ENCODE data around the gene PHF2. TPM values are rescaled to one million over a fixed set of nuclear protein-coding genes. Genes with fewer than 3 reads are reported as not detected.

Gene PHF2
- total RNA-seq, 1 donor from 2014 or later, result 27.4 TPM

GRCh38 chr9:93690618-93691017, 114.2 kb downstream of the PHF2 start:
- Histone ChIP-seq H3K4me3 (no peak overlapping the region), H3K4me1 (no peaks in the 10 kb centered on the region), H3K27ac (replicated peaks) (no peak overlapping the region), H3K27me3 (ENCODE audit: low read depth) (no peaks in the 10 kb centered on the region), H3K36me3 (no peaks in the 10 kb centered on the region), H3K9me3 (replicated peaks) (peaks cover 53% of the 10 kb centered on the region)
- no peak for DNase-seq
- no peak for TF ChIP-seq CTCF (IDR thresholded peaks at IDR 0.05; ENCODE audit: borderline replicate concordance)
- intact Hi-C loops (cut with micrococcal nuclease), result no loop called here

- no peak overlapping the region for H3K27ac ChIP-seq (replicated peaks)
- no peaks in the 10 kb centered on the region for H3K4me1 ChIP-seq
- DNase-seq, result no peak
- H3K36me3 ChIP-seq, result no peaks in the 10 kb centered on the region
- intact Hi-C loops (cut with micrococcal nuclease), result no loop called here
- peaks cover 19% of the 10 kb centered on the region for H3K27me3 ChIP-seq (ENCODE audit: low read depth)
- TF ChIP-seq CTCF (IDR thresholded peaks at IDR 0.05; ENCODE audit: borderline replicate concordance), result no peak
- H3K4me3 ChIP-seq, result no peak overlapping the region
- H3K9me3 ChIP-seq (replicated peaks), result peaks cover 56% of the 10 kb centered on the region
Observed at GRCh38 chr9:93693129-93693528, 116.7 kb downstream of the PHF2 start.

GRCh38 chr9:93697352-93698139, 121.2 kb downstream of the PHF2 start:
- peaks cover 43% of the 10 kb centered on the region for H3K9me3 ChIP-seq (replicated peaks)
- no peak overlapping the region for H3K27ac ChIP-seq (replicated peaks)
- TF ChIP-seq CTCF (IDR thresholded peaks at IDR 0.05; ENCODE audit: borderline replicate concordance), result no peak
- H3K36me3 ChIP-seq, result no peaks in the 10 kb centered on the region
- no peak overlapping the region for H3K4me3 ChIP-seq
- intact Hi-C loops (cut with micrococcal nuclease), result no loop called here
- DNase-seq, result no peak
- no peaks in the 10 kb centered on the region for H3K4me1 ChIP-seq
- H3K27me3 ChIP-seq (ENCODE audit: low read depth), result peaks cover 34% of the 10 kb centered on the region

GRCh38 chr9:93698140-93698908, 121.9 kb downstream of the PHF2 start:
- intact Hi-C loops (cut with micrococcal nuclease), result no loop called here
- no peaks in the 10 kb centered on the region for H3K36me3 ChIP-seq
- H3K27ac ChIP-seq (replicated peaks), result no peak overlapping the region
- no peak for TF ChIP-seq CTCF (IDR thresholded peaks at IDR 0.05; ENCODE audit: borderline replicate concordance)
- H3K4me1 ChIP-seq, result no peaks in the 10 kb centered on the region
- no peak overlapping the region for H3K4me3 ChIP-seq
- no peak for DNase-seq
- H3K27me3 ChIP-seq (ENCODE audit: low read depth), result peaks cover 34% of the 10 kb centered on the region
- H3K9me3 ChIP-seq (replicated peaks), result peaks cover 49% of the 10 kb centered on the region

- peaks cover 62% of the 10 kb centered on the region for H3K9me3 ChIP-seq (replicated peaks)
- TF ChIP-seq CTCF (IDR thresholded peaks at IDR 0.05; ENCODE audit: borderline replicate concordance), result no peak
- intact Hi-C loops (cut with micrococcal nuclease), result no loop called here
- H3K36me3 ChIP-seq, result no peaks in the 10 kb centered on the region
- no peaks in the 10 kb centered on the region for H3K4me1 ChIP-seq
- peaks cover 34% of the 10 kb centered on the region for H3K27me3 ChIP-seq (ENCODE audit: low read depth)
- no peak overlapping the region for H3K4me3 ChIP-seq
- DNase-seq, result no peak
- H3K27ac ChIP-seq (replicated peaks), result no peak overlapping the region
Observed at GRCh38 chr9:93699650-93700049, 123.3 kb downstream of the PHF2 start.

Data from left ventricle myocardium inferior (tissue), 1 donor.